H1 (cell line): ENCODE results near the gene AMPD3. TPM values are rescaled to one million over a fixed set of nuclear protein-coding genes. Genes with fewer than 3 reads are reported as not detected.

Experiments
- CBX8 ChIP-seq: fragments of 300-800, 300-1000 bp; sonication (generic); IDR thresholded peaks from 2 replicates; pipeline ENCODE4 v1.7.1; 2016; ENCODE audit warnings: low read depth, low read length, borderline replicate concordance
- CEBPB ChIP-seq: IDR thresholded peaks from 2 replicates; pipeline ENCODE4 v1.6.1; 2012; ENCODE audit warnings: low read depth, low read length
- CTBP2 ChIP-seq: IDR thresholded peaks from 2 replicates; pipeline ENCODE4 v1.7.0; 2011; ENCODE audit warnings: borderline replicate concordance, mild to moderate bottlenecking, moderate library complexity, mixed read lengths, low read length; ENCODE audit not compliant: insufficient read depth, insufficient read length
- EGR1 ChIP-seq: IDR thresholded peaks from 2 replicates; pipeline ENCODE4 v1.6.1; 2011; ENCODE audit warnings: low read depth, low read length, borderline replicate concordance
- HDAC6 ChIP-seq: IDR thresholded peaks from one replicate; pipeline ENCODE4 v1.7.1; 2012; ENCODE audit warnings: low read depth, mild to moderate bottlenecking, inconsistent platforms, low read length, moderate library complexity
- SRF ChIP-seq: IDR thresholded peaks from 2 replicates; pipeline ENCODE4 v1.6.1; 2011; ENCODE audit warnings: mild to moderate bottlenecking, low read depth, low read length, moderate library complexity
- polyA plus RNA-seq, 7 experiments: library from polyadenylated mRNA; depleted of rRNA in 3 of 7; stranded (reverse) in 5 of 7; unstranded in 2 of 7; fragments of >200 nt in 5 of 7; fragments of 200-250 nt in 2 of 7; gene quantifications; 1 replicate in 5 of 7; 2 replicates in 1 of 7; 4 replicates in 1 of 7; pipeline versions ENCODE4 v1.2.1 to v1.2.3, GENCODE V29; 2011 to 2013; ENCODE audit warnings: missing spikeins in 2 of 7, mixed read lengths in 2 of 7
- total RNA-seq: library from RNA; stranded (reverse); fragmentation: NEBNext Ultra II Directional; extraction: Animal tissue kit (Norgen Biotek cat#: 25700); gene quantifications from 2 replicates; pipeline ENCODE4 v1.2.1, GENCODE V29; 2021

Gene AMPD3
- total and polyA plus RNA-seq, 2 of the 8 experiments (the other 6 are each of a cell fraction or from before 2014, with no cell fraction given), result 4.0 to 6.3 TPM

DNA sequence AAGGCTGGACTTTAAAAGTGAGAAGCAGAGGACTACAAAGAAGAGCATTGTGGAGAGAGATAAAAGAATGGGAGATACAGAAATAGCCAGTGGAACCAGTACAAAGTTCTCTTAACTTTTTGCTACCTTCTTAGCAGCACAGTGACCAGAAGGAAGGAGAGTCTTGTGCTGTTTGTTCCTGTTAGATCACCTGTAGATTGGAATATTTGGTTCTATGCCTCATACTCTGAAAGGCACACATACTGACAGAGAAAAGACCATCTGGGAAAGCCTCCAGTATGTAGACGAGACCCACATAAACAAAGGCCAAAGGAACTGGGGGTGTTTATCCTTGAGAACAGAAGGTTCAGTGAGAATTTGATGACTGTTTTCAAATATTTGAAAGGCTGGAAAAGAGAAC lies 67.2 kb downstream of the AMPD3 start (continued):
- TF ChIP-seq HDAC6, result no peak
- no peak for TF ChIP-seq CBX8
- no peak for TF ChIP-seq SRF
- TF ChIP-seq EGR1, result no peak
- TF ChIP-seq CTBP2, result no peak
- no peak for TF ChIP-seq CEBPB
